G401 (cell line): ENCODE measurements around the gene AEBP1. TPM values are rescaled to one million over a fixed set of nuclear protein-coding genes. Genes with fewer than 3 reads are reported as not detected.
"Not testable (repeated sequence)": the region's sequence is repeated elsewhere in the genome, so short reads cannot be mapped to it uniquely, and the experiment has no call there.

Experiments used
- DNase-seq: peaks from one replicate; pipeline ENCODE4 v3.0.0-alpha.2; 2015; ENCODE audit warnings: low spot score
- in situ Hi-C: cut with HindIII; loops from 2 replicates; pipeline ENCODE4 v1.10.0; 2016; ENCODE audit warnings: low sequenced_read_pairs, mixed read lengths
- total RNA-seq: library from RNA; depleted of rRNA; stranded (reverse); fragments of >200 nt; shearing (Covaris generic); gene quantifications from 2 replicates; pipeline ENCODE4 v1.2.3, GENCODE V29; 2014

Gene AEBP1
- total RNA-seq, 1 experiment from 2014 or later: 0.27 TPM

GRCh38 chr7:44112231-44112996, 8.3 kb downstream of the AEBP1 start:
- DNase-seq: no peak

GRCh38 chr7:44112997-44113763, 9.0 kb downstream of the AEBP1 start:
- in situ Hi-C loops: no loop called here
- no peak for DNase-seq

More at GRCh38 chr7:44112231-44112996, 8.3 kb downstream of the AEBP1 start:
- in situ Hi-C loops: no loop called here

- DNase-seq: no peak
- in situ Hi-C loops: no loop called here
Observed at GRCh38 chr7:44113764-44114354, 9.7 kb downstream of the AEBP1 start.

- in situ Hi-C loops: no loop called here
Observed at GRCh38 chr7:44114586-44115310, 10.6 kb downstream of the AEBP1 start.

GRCh38 chr7:44116087-44116788, 12.1 kb downstream of the AEBP1 start:
- in situ Hi-C loops: no loop called here
- no peak for DNase-seq

More at GRCh38 chr7:44114586-44115310, 10.6 kb downstream of the AEBP1 start:
- DNase-seq: peak; percentile 59

GRCh38 chr7:44116789-44117666, 12.9 kb downstream of the AEBP1 start:
- no peak for DNase-seq
- in situ Hi-C loops: no loop called here

GRCh38 chr7:44117801-44118429, 13.8 kb downstream of the AEBP1 start:
- in situ Hi-C loops: no loop called here
- no peak for DNase-seq

- in situ Hi-C loops: no loop called here
- no peak for DNase-seq
Observed at GRCh38 chr7:44119829-44120380, 15.8 kb downstream of the AEBP1 start.

GRCh38 chr7:44120395-44120794, 16.2 kb downstream of the AEBP1 start:
- DNase-seq: no peak
- in situ Hi-C loops: no loop called here

GRCh38 chr7:44121761-44122420, 17.7 kb downstream of the AEBP1 start:
- no peak for DNase-seq
- in situ Hi-C loops: no loop called here

GRCh38 chr7:44122529-44122928, 18.4 kb downstream of the AEBP1 start:
- in situ Hi-C loops: no loop called here
- no peak for DNase-seq

GRCh38 chr7:44123190-44124003, 19.3 kb downstream of the AEBP1 start, which contains the start of gene POLD2:
Gene POLD2 (minus strand): TSS chr7:44123548. CDS start chr7:44122053, 1,495 bp downstream.
- DNase-seq: peak; percentile 97

GRCh38 chr7:44124822-44125202, 20.7 kb downstream of the AEBP1 start:
- in situ Hi-C loops: no loop called here
- no peak for DNase-seq

More at GRCh38 chr7:44123190-44124003, 19.3 kb downstream of the AEBP1 start, which contains the start of gene POLD2:
- in situ Hi-C loops: no loop called here

- in situ Hi-C loops: not testable (repeated sequence)
Observed at GRCh38 chr7:44126574-44126973, 22.4 kb downstream of the AEBP1 start.

GRCh38 chr7:44127161-44127560, 23.0 kb downstream of the AEBP1 start:
- in situ Hi-C loops: no loop called here
- no peak for DNase-seq

More at GRCh38 chr7:44126574-44126973, 22.4 kb downstream of the AEBP1 start:
- DNase-seq: not testable (repeated sequence)
